Thoracic aorta (tissue), 2 donors: ENCODE measurements around the gene RIC8A. TPM values are rescaled to one million over a fixed set of nuclear protein-coding genes. Genes with fewer than 3 reads are reported as not detected.

Experiments
- ATAC-seq: fragments of 150-250 bp; one replicate; pipeline ENCODE4 v1.8.0; 2017; ENCODE audit warnings: low read depth; ENCODE audit not compliant: insufficient number of reproducible peaks, low FRiP score
- DNase-seq: peaks from one replicate; pipeline ENCODE4 v3.0.0-alpha.2; 2020; ENCODE audit warnings: low spot score
- H3K27ac ChIP-seq, 2 donors: fragments of 200-600 bp; sonication (generic); 1 replicate in 1 of 2; 2 replicates in 1 of 2; pipeline ENCODE4 v1.5.1; 2016; ENCODE audit warnings: mild to moderate bottlenecking in 2 of 2, moderate library complexity in 2 of 2
- H3K27me3 ChIP-seq: fragments of 200-600 bp; sonication (generic); replicated peaks from 2 replicates; pipeline ENCODE4 v1.6.0; 2016; ENCODE audit warnings: mild to moderate bottlenecking; ENCODE audit not compliant: insufficient read depth
- H3K36me3 ChIP-seq: fragments of 200-600 bp; sonication (generic); one replicate; pipeline ENCODE4 v1.5.1; 2016
- H3K4me1 ChIP-seq, 2 donors: fragments of 200-600 bp; sonication (generic); 1 replicate in 1 of 2; 2 replicates in 1 of 2; pipeline versions ENCODE4 v1.5.1 to v1.6.0; 2016; ENCODE audit warnings: low read depth in 2 of 2, mild to moderate bottlenecking in 1 of 2; ENCODE audit not compliant: control insufficient read depth in 1 of 2
- H3K4me3 ChIP-seq: fragments of 200-600 bp; sonication (generic); 2 replicates; pipeline ENCODE4 v1.5.1; 2016; ENCODE audit warnings: mild to moderate bottlenecking
- H3K9me3 ChIP-seq: fragments of 200-600 bp; sonication (generic); 2 replicates; pipeline ENCODE4 v1.5.1; 2016
- CTCF ChIP-seq: fragments of 200-600 bp; sonication (generic); IDR thresholded peaks from one replicate; pipeline ENCODE4 v1.5.1; 2019; ENCODE audit warnings: antibody characterized with exemption
- total RNA-seq, 2 donors: library from RNA; depleted of rRNA; stranded (reverse); fragments of >200 nt; gene quantifications; one replicate each; pipeline versions ENCODE4 v1.1.0 to v1.2.3, GENCODE V29; 2016

Gene RIC8A
- total RNA-seq, 2 donors from 2014 or later: 79.4 to 102 TPM

- Histone ChIP-seq H3K4me3 (peak overlapping the region; percentile 98), H3K27ac (no peak overlapping the region), H3K9me3 (no peaks in the 10 kb centered on the region), H3K36me3 (peaks cover 24% of the 10 kb centered on the region), H3K27me3 (no peaks in the 10 kb centered on the region), H3K4me1 (peaks cover 25 to 46% of the 10 kb centered on the region in 2 donors)
- DNase-seq (no peak), ATAC-seq (no peak)
- TF ChIP-seq CTCF: no peak
Measured at GRCh38 chr11:205221-206001, 2.1 kb upstream of the RIC8A start.

- ATAC-seq (no peak), DNase-seq (no peak)
- TF ChIP-seq CTCF: no peak
- H3K36me3 ChIP-seq: peaks cover 26% of the 10 kb centered on the region
- peak overlapping the region; percentile 98 for H3K4me3 ChIP-seq
- H3K27me3 ChIP-seq: no peaks in the 10 kb centered on the region
- peaks cover 29 to 52% of the 10 kb centered on the region in 2 donors for H3K4me1 ChIP-seq
- H3K27ac ChIP-seq: peak overlapping the region in 1 of 2 donors; percentile 91
- no peaks in the 10 kb centered on the region for H3K9me3 ChIP-seq
Measured at GRCh38 chr11:206002-206384, 1.5 kb upstream of the RIC8A start.

- no peak for DNase-seq
- H3K4me3 ChIP-seq: peak overlapping the region; percentile 98
- no peaks in the 10 kb centered on the region for H3K27me3 ChIP-seq
- H3K36me3 ChIP-seq: peaks cover 28% of the 10 kb centered on the region
- H3K27ac ChIP-seq: peak overlapping the region; percentile 91 to 96
- TF ChIP-seq CTCF: no peak
- no peak for ATAC-seq
- peaks cover 30 to 59% of the 10 kb centered on the region in 2 donors for H3K4me1 ChIP-seq
- H3K9me3 ChIP-seq: no peaks in the 10 kb centered on the region
Measured at GRCh38 chr11:206526-207207, 841 bp upstream of the RIC8A start.

- H3K36me3 ChIP-seq: peaks cover 39% of the 10 kb centered on the region
- TF ChIP-seq CTCF: no peak
- no peak for ATAC-seq
Measured at GRCh38 chr11:207863-208180, 314 bp downstream of the RIC8A start.

GRCh38 chr11:208181-208916 is 841 bp downstream of the RIC8A start:
- H3K9me3 ChIP-seq: no peaks in the 10 kb centered on the region
- H3K27ac ChIP-seq: peak overlapping the region; percentile 91 to 96
- H3K27me3 ChIP-seq: no peaks in the 10 kb centered on the region
- ATAC-seq (peak; percentile 48), DNase-seq (no peak)
- H3K4me1 ChIP-seq: peaks cover 30 to 61% of the 10 kb centered on the region in 2 donors
- H3K36me3 ChIP-seq: peaks cover 44% of the 10 kb centered on the region
- peak overlapping the region; percentile 98 for H3K4me3 ChIP-seq
- no peak for TF ChIP-seq CTCF

More at GRCh38 chr11:207863-208180, 314 bp downstream of the RIC8A start:
- H3K27me3 ChIP-seq: no peaks in the 10 kb centered on the region
- H3K9me3 ChIP-seq: no peaks in the 10 kb centered on the region
- H3K27ac ChIP-seq: peak overlapping the region; percentile 91 to 96
- H3K4me1 ChIP-seq: peaks cover 30 to 62% of the 10 kb centered on the region in 2 donors
- DNase-seq: no peak
- peak overlapping the region; percentile 98 for H3K4me3 ChIP-seq
